ENCODE results near the gene SLC43A2. TPM values are rescaled to one million over a fixed set of nuclear protein-coding genes. Genes with fewer than 3 reads are reported as not detected.
A peak's percentile ranks its signal among the peaks of the same experiment; 100 is the strongest.

SLC43A2 gene
- polyA plus RNA-seq, 2 of the 4 experiments (the other 2 are of a cell fraction), result 3.5 to 7.0 TPM

DNA sequence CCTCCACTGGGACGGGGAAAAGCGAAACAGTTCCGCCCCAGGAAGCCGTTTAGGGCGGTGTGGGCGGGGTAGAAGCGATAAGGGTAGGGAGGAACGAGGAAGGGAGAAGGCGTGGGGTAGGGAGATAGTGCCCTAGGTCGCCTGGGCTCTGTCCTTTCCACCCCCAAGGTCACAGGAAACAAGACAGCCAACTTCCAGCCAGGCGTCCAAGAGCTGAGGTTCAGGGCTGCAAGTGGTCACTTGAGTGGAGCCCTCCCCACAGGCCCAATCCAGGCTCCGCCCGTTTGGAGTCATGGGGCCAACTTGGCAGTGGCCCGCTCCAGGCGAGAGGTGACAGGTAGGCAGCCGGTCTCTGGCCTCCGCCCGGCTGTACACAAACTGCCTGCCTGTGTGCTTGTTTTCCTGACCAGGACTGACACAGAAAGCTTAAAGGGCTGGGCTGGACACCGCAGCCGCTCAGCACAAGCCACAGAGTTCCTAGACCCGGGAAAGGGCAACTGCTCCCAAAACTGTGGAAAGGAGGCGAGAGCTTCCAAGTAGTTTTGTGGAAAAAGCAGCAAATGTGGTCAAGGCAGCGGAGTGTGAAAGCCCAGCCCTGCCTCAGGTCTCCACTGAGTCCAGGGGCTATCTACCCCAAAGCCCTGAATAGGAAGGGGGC, 21.3 kb upstream of the SLC43A2 start, which contains the start of gene RILP (continued):
- TF ChIP-seq, protein P1, sequence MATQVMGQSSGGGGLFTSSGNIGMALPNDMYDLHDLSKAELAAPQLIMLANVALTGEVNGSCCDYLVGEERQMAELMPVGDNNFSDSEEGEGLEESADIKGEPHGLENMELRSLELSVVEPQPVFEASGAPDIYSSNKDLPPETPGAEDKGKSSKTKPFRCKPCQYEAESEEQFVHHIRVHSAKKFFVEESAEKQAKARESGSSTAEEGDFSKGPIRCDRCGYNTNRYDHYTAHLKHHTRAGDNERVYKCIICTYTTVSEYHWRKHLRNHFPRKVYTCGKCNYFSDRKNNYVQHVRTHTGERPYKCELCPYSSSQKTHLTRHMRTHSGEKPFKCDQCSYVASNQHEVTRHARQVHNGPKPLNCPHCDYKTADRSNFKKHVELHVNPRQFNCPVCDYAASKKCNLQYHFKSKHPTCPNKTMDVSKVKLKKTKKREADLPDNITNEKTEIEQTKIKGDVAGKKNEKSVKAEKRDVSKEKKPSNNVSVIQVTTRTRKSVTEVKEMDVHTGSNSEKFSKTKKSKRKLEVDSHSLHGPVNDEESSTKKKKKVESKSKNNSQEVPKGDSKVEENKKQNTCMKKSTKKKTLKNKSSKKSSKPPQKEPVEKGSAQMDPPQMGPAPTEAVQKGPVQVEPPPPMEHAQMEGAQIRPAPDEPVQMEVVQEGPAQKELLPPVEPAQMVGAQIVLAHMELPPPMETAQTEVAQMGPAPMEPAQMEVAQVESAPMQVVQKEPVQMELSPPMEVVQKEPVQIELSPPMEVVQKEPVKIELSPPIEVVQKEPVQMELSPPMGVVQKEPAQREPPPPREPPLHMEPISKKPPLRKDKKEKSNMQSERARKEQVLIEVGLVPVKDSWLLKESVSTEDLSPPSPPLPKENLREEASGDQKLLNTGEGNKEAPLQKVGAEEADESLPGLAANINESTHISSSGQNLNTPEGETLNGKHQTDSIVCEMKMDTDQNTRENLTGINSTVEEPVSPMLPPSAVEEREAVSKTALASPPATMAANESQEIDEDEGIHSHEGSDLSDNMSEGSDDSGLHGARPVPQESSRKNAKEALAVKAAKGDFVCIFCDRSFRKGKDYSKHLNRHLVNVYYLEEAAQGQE (IDR thresholded peaks at IDR 0.05), result no peak
- TF ChIP-seq NFE2L2 (conservative IDR thresholded peaks at IDR 0.05; ENCODE audit: low read length) (no peak), CBX2 (IDR thresholded peaks at IDR 0.05; ENCODE audit: borderline replicate concordance, low read depth) (no peak), EP300 (IDR thresholded peaks at IDR 0.05) (no peak), KDM1A (IDR thresholded peaks at IDR 0.05; ENCODE audit: low read depth) (no peak), ZFP36 (IDR thresholded peaks at IDR 0.05; ENCODE audit: borderline replicate concordance, partially characterized antibody) (no peak), KDM5A (IDR thresholded peaks at IDR 0.05) (no peak), TFCP2L1 (CRISPR knock-in tag; IDR thresholded peaks at IDR 0.05) (peak; percentile 71; the same call in 1 of the 2 replicates), TP53 (CRISPR knock-in tag; IDR thresholded peaks at IDR 0.05) (no peak), JUNB (IDR thresholded peaks at IDR 0.05) (no peak), NR3C1 (IDR thresholded peaks at IDR 0.05) (no peak), HDAC2 (IDR thresholded peaks at IDR 0.05) (no peak), ESRRA (IDR thresholded peaks at IDR 0.05; ENCODE audit: borderline replicate concordance, low read length) (peak; percentile 60; the same call in 1 of the 2 replicates), SMC3 (IDR thresholded peaks at IDR 0.05) (no peak), RCOR1 (IDR thresholded peaks at IDR 0.05; ENCODE audit: low read depth, low read length) (no peak), FOSB (CRISPR knock-in tag; IDR thresholded peaks at IDR 0.05) (no peak), MAZ (IDR thresholded peaks at IDR 0.05; ENCODE audit: borderline replicate concordance, low read depth, low read length) (no peak), POLR2A (IDR thresholded peaks at IDR 0.05; ENCODE audit: low read length) (no peak), ZSCAN20 (CRISPR knock-in tag; IDR thresholded peaks at IDR 0.05) (no peak), ZNF302 (CRISPR knock-in tag; IDR thresholded peaks at IDR 0.05) (no peak), HOXB13 (CRISPR knock-in tag; IDR thresholded peaks at IDR 0.05; ENCODE audit: low read depth) (no peak), RFX5 (IDR thresholded peaks at IDR 0.05) (no peak), POLR2AphosphoS2 (conservative IDR thresholded peaks at IDR 0.05; ENCODE audit: low read length) (0 out of 2 replicates have a peak, but pooled peaks have one; percentile 86), HEYL (CRISPR knock-in tag; IDR thresholded peaks at IDR 0.05) (no peak), BHLHE40 (IDR thresholded peaks at IDR 0.05; ENCODE audit: low read depth, low read length) (no peak)
- TF ChIP-seq, protein P2, sequence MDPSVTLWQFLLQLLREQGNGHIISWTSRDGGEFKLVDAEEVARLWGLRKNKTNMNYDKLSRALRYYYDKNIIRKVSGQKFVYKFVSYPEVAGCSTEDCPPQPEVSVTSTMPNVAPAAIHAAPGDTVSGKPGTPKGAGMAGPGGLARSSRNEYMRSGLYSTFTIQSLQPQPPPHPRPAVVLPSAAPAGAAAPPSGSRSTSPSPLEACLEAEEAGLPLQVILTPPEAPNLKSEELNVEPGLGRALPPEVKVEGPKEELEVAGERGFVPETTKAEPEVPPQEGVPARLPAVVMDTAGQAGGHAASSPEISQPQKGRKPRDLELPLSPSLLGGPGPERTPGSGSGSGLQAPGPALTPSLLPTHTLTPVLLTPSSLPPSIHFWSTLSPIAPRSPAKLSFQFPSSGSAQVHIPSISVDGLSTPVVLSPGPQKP (IDR thresholded peaks at IDR 0.05; ENCODE audit: low read depth, low read length), result no peak
- TF ChIP-seq, protein P3, sequence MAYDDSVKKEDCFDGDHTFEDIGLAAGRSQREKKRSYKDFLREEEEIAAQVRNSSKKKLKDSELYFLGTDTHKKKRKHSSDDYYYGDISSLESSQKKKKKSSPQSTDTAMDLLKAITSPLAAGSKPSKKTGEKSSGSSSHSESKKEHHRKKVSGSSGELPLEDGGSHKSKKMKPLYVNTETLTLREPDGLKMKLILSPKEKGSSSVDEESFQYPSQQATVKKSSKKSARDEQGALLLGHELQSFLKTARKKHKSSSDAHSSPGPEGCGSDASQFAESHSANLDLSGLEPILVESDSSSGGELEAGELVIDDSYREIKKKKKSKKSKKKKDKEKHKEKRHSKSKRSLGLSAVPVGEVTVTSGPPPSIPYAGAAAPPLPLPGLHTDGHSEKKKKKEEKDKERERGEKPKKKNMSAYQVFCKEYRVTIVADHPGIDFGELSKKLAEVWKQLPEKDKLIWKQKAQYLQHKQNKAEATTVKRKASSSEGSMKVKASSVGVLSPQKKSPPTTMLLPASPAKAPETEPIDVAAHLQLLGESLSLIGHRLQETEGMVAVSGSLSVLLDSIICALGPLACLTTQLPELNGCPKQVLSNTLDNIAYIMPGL (CRISPR knock-in tag; IDR thresholded peaks at IDR 0.05; ENCODE audit: borderline replicate concordance), result no peak
- TF ChIP-seq, protein P4, sequence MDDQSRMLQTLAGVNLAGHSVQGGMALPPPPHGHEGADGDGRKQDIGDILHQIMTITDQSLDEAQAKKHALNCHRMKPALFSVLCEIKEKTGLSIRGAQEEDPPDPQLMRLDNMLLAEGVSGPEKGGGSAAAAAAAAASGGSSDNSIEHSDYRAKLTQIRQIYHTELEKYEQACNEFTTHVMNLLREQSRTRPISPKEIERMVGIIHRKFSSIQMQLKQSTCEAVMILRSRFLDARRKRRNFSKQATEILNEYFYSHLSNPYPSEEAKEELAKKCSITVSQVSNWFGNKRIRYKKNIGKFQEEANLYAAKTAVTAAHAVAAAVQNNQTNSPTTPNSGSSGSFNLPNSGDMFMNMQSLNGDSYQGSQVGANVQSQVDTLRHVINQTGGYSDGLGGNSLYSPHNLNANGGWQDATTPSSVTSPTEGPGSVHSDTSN (IDR thresholded peaks at IDR 0.05), result 0 out of 2 replicates have a peak, but pooled peaks have one; percentile 20
- TF ChIP-seq, protein P5, sequence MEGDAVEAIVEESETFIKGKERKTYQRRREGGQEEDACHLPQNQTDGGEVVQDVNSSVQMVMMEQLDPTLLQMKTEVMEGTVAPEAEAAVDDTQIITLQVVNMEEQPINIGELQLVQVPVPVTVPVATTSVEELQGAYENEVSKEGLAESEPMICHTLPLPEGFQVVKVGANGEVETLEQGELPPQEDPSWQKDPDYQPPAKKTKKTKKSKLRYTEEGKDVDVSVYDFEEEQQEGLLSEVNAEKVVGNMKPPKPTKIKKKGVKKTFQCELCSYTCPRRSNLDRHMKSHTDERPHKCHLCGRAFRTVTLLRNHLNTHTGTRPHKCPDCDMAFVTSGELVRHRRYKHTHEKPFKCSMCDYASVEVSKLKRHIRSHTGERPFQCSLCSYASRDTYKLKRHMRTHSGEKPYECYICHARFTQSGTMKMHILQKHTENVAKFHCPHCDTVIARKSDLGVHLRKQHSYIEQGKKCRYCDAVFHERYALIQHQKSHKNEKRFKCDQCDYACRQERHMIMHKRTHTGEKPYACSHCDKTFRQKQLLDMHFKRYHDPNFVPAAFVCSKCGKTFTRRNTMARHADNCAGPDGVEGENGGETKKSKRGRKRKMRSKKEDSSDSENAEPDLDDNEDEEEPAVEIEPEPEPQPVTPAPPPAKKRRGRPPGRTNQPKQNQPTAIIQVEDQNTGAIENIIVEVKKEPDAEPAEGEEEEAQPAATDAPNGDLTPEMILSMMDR (IDR thresholded peaks at IDR 0.05), result no peak
- TF ChIP-seq, protein P6, sequence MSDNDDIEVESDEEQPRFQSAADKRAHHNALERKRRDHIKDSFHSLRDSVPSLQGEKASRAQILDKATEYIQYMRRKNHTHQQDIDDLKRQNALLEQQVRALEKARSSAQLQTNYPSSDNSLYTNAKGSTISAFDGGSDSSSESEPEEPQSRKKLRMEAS (IDR thresholded peaks at IDR 0.05), result no peak
- TF ChIP-seq, protein P7, sequence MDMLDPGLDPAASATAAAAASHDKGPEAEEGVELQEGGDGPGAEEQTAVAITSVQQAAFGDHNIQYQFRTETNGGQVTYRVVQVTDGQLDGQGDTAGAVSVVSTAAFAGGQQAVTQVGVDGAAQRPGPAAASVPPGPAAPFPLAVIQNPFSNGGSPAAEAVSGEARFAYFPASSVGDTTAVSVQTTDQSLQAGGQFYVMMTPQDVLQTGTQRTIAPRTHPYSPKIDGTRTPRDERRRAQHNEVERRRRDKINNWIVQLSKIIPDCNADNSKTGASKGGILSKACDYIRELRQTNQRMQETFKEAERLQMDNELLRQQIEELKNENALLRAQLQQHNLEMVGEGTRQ (IDR thresholded peaks at IDR 0.05), result 0 out of 2 replicates have a peak, but pooled peaks have one; percentile 7
